Ascending aorta (tissue), 2 donors: ENCODE measurements around the gene VEGFB. TPM values are rescaled to one million over a fixed set of nuclear protein-coding genes. Genes with fewer than 3 reads are reported as not detected.

Source experiments
- DNase-seq, 2 donors: peaks; one replicate each; pipeline ENCODE4 v3.0.0-alpha.2; 2019; ENCODE audit warnings: low spot score in 2 of 2
- H3K27ac ChIP-seq, 2 donors: fragments of 200-600 bp; sonication (generic); one replicate each; pipeline ENCODE4 v1.5.1; 2016 to 2017; ENCODE audit warnings: mild to moderate bottlenecking in 1 of 2
- H3K27me3 ChIP-seq: fragments of 200-600 bp; sonication (generic); one replicate; pipeline ENCODE4 v1.5.1; 2017
- H3K36me3 ChIP-seq, 2 donors: fragments of 200-600 bp; sonication (generic); one replicate each; pipeline ENCODE4 v1.5.1; 2016
- H3K4me1 ChIP-seq, 2 donors: fragments of 200-600 bp; sonication (generic); one replicate each; pipeline ENCODE4 v1.5.1; 2016 to 2017; ENCODE audit warnings: mild to moderate bottlenecking in 1 of 2
- H3K4me3 ChIP-seq, 2 donors: fragments of 200-600 bp; sonication (generic); one replicate each; pipeline ENCODE4 v1.5.1; 2016 to 2017; ENCODE audit warnings: mild to moderate bottlenecking in 1 of 2
- H3K9me3 ChIP-seq, 2 donors: fragments of 200-600 bp; sonication (generic); one replicate each; pipeline ENCODE4 v1.5.1; 2016
- CTCF ChIP-seq, 3 experiments: fragments of 200-600 bp in 2 of 3; fragments of 450-650 bp in 1 of 3; sonication (generic) in 2 of 3; IDR thresholded peaks; one replicate each; pipeline ENCODE4 v1.5.1; 2016 to 2019; ENCODE audit warnings: antibody characterized with exemption in 3 of 3, mild to moderate bottlenecking in 1 of 3, moderate library complexity in 1 of 3
- intact Hi-C: fragments of 100-400 bp; cut with DNase I; formaldehyde crosslinking; loops from one replicate; pipeline ENCODE4 v1.15.1; 2023
- total RNA-seq: library from RNA; depleted of rRNA; stranded (reverse); fragments of >200 nt; gene quantifications from one replicate; pipeline ENCODE4 v1.1.0, GENCODE V29; 2016

Gene VEGFB
- total RNA-seq, 1 donor from 2014 or later = 188 TPM

- intact Hi-C loops = no loop called here
- TF ChIP-seq CTCF (IDR thresholded peaks at IDR 0.05) = no peak
- Histone ChIP-seq H3K4me1 (no peaks in the 10 kb centered on the region), H3K27me3 (no peaks in the 10 kb centered on the region), H3K36me3 (peaks cover 12 to 18% of the 10 kb centered on the region in 2 donors), H3K4me3 (no peak overlapping the region), H3K27ac (peak overlapping the region; percentile 48 to 66), H3K9me3 (no peaks in the 10 kb centered on the region)
- no peak for DNase-seq
These were observed 25.4 kb upstream of the VEGFB start for GRCh38 chr11:64208796-64209562.

- peaks cover 9 to 14% of the 10 kb centered on the region in 2 donors for H3K36me3 ChIP-seq
- intact Hi-C loops = no loop called here
- H3K27me3 ChIP-seq = no peaks in the 10 kb centered on the region
- no peaks in the 10 kb centered on the region for H3K9me3 ChIP-seq
- H3K27ac ChIP-seq = no peak overlapping the region
- TF ChIP-seq CTCF (IDR thresholded peaks at IDR 0.05) = no peak
- H3K4me1 ChIP-seq = no peaks in the 10 kb centered on the region
- DNase-seq = no peak
- no peak overlapping the region for H3K4me3 ChIP-seq
These were observed 24.9 kb upstream of the VEGFB start for GRCh38 chr11:64209563-64209843.

GRCh38 chr11:64210301-64211020 is 23.9 kb upstream of the VEGFB start:
- Histone ChIP-seq H3K27ac (no peak overlapping the region), H3K36me3 (peaks cover 1 to 13% of the 10 kb centered on the region in 2 donors), H3K9me3 (no peaks in the 10 kb centered on the region), H3K4me1 (no peaks in the 10 kb centered on the region), H3K27me3 (no peaks in the 10 kb centered on the region), H3K4me3 (no peak overlapping the region)
- DNase-seq = no peak
- intact Hi-C loops = no loop called here
- TF ChIP-seq CTCF (IDR thresholded peaks at IDR 0.05) = no peak

GRCh38 chr11:64211181-64211872 is 23.1 kb upstream of the VEGFB start:
- intact Hi-C loops = no loop called here
- Histone ChIP-seq H3K9me3 (no peaks in the 10 kb centered on the region), H3K4me3 (no peak overlapping the region), H3K27ac (no peak overlapping the region), H3K27me3 (no peaks in the 10 kb centered on the region), H3K4me1 (no peaks in the 10 kb centered on the region), H3K36me3 (peaks cover 0 to 10% of the 10 kb centered on the region in 2 donors)
- TF ChIP-seq CTCF (IDR thresholded peaks at IDR 0.05) = no peak
- DNase-seq = no peak

GRCh38 chr11:64216879-64217278 is 17.5 kb upstream of the VEGFB start:
- Histone ChIP-seq H3K27me3 (no peaks in the 10 kb centered on the region), H3K4me1 (no peaks in the 10 kb centered on the region), H3K27ac (no peak overlapping the region), H3K9me3 (no peaks in the 10 kb centered on the region), H3K36me3 (peaks cover 7 to 13% of the 10 kb centered on the region in 2 donors), H3K4me3 (no peak overlapping the region)
- no peak for DNase-seq
- no peak for TF ChIP-seq CTCF (IDR thresholded peaks at IDR 0.05)
- intact Hi-C loops = no loop called here
